HepG2 (cell line): ENCODE results near the gene EAF1. TPM values are rescaled to one million over a fixed set of nuclear protein-coding genes. Genes with fewer than 3 reads are reported as not detected.
A peak's percentile ranks its signal among the peaks of the same experiment; 100 is the strongest.

Source experiments
- DNMT3B ChIP-seq: conservative IDR thresholded peaks from 2 replicates; pipeline ENCODE4 v1.6.1; 2016; ENCODE audit warnings: missing biosample characterization, control low read depth
- ELF3 ChIP-seq: IDR thresholded peaks from 2 replicates; pipeline ENCODE4 v1.6.1; 2016; ENCODE audit warnings: missing genetic modification reagents, missing compliant biosample characterization
- FOXC1 ChIP-seq: sonication (generic); formaldehyde crosslinking; IDR thresholded peaks from 2 replicates; pipeline ENCODE4 v1.8.0; 2022; ENCODE audit warnings: mild to moderate bottlenecking, missing genetic modification reagents, borderline replicate concordance
- HNF4A ChIP-seq: sonication (generic); formaldehyde crosslinking; IDR thresholded peaks from 2 replicates; pipeline ENCODE4 v1.4.0; 2020; ENCODE audit warnings: missing genetic modification reagents
- PAXIP1 ChIP-seq: sonication (generic); formaldehyde crosslinking; conservative IDR thresholded peaks from 2 replicates; pipeline ENCODE4 v1.4.0; 2020; ENCODE audit warnings: mild to moderate bottlenecking, missing genetic modification reagents, moderate library complexity
- PHF21A ChIP-seq: sonication (generic); formaldehyde crosslinking; IDR thresholded peaks from 2 replicates; pipeline ENCODE4 v1.5.0; 2020; ENCODE audit warnings: mild to moderate bottlenecking, missing genetic modification reagents
- RBAK ChIP-seq: sonication (generic); formaldehyde crosslinking; IDR thresholded peaks from 2 replicates; pipeline ENCODE4 v1.5.1; 2020; ENCODE audit warnings: mild to moderate bottlenecking, missing genetic modification reagents
- REPIN1 ChIP-seq: sonication (generic); formaldehyde crosslinking; IDR thresholded peaks from 2 replicates; pipeline ENCODE4 v1.8.0; 2022; ENCODE audit warnings: missing genetic modification reagents, low read depth, mild to moderate bottlenecking, borderline replicate concordance
- SAP130 ChIP-seq: IDR thresholded peaks from 2 replicates; pipeline ENCODE4 v1.6.1; 2016; ENCODE audit warnings: low read depth
- ZFP41 ChIP-seq: sonication (generic); formaldehyde crosslinking; IDR thresholded peaks from 2 replicates; pipeline ENCODE4 v1.4.0; 2020; ENCODE audit warnings: mild to moderate bottlenecking, missing genetic modification reagents, borderline replicate concordance
- ZNF230 ChIP-seq: sonication (generic); formaldehyde crosslinking; IDR thresholded peaks from 2 replicates; pipeline ENCODE4 v1.4.0; 2020; ENCODE audit warnings: mild to moderate bottlenecking, missing genetic modification reagents
- ZNF354B ChIP-seq: sonication (generic); formaldehyde crosslinking; IDR thresholded peaks from 2 replicates; pipeline ENCODE4 v1.8.0; 2022; ENCODE audit warnings: mild to moderate bottlenecking, missing genetic modification reagents
- ZNF451 ChIP-seq: sonication (generic); formaldehyde crosslinking; IDR thresholded peaks from 2 replicates; pipeline ENCODE4 v1.5.0; 2020; ENCODE audit warnings: mild to moderate bottlenecking, missing genetic modification reagents
- ZNF512 ChIP-seq: sonication (generic); formaldehyde crosslinking; IDR thresholded peaks from 2 replicates; pipeline ENCODE4 v1.4.0; 2020; ENCODE audit warnings: mild to moderate bottlenecking, missing genetic modification reagents
- ZNF782 ChIP-seq: sonication (generic); formaldehyde crosslinking; IDR thresholded peaks from 2 replicates; pipeline ENCODE4 v1.4.0; 2020; ENCODE audit warnings: missing genetic modification reagents, mild to moderate bottlenecking, borderline replicate concordance
- polyA plus RNA-seq, 8 experiments: library from polyadenylated mRNA; depleted of rRNA in 3 of 8; stranded (reverse) in 7 of 8; unstranded in 1 of 8; fragments of >200 nt; fragmentation: Illumina TruSeq in 4 of 8; extraction: Trizol in 4 of 8; gene quantifications; 2 replicates each; pipeline versions ENCODE4 v1.2.1 to v1.2.3, GENCODE V29; 2011 to 2016; ENCODE audit warnings: low read depth in 4 of 8, missing spikeins in 1 of 8, mixed read lengths in 1 of 8; ENCODE audit not compliant: insufficient read depth in 1 of 8
- total RNA-seq, 5 experiments: library from RNA; depleted of rRNA; stranded (reverse); fragments of >200 nt; fragmentation: Illumina TruSeq; extraction: Trizol; gene quantifications; 2 replicates each; pipeline ENCODE4 v1.2.3, GENCODE V29; 2016; ENCODE audit warnings: low read depth in 1 of 5
- TF ChIP-seq, protein P1 (sequence below): sonication (generic); formaldehyde crosslinking; IDR thresholded peaks from 2 replicates; pipeline ENCODE4; 2020; ENCODE audit warnings: missing genetic modification reagents, mild to moderate bottlenecking, borderline replicate concordance
- TF ChIP-seq, protein P2 (sequence below), 2 experiments: IDR thresholded peaks; 2 replicates each; pipeline ENCODE4 v1.6.1; 2011 to 2012; ENCODE audit warnings: low read length in 2 of 2, borderline replicate concordance in 1 of 2, low read depth in 1 of 2, mild to moderate bottlenecking in 1 of 2, moderate library complexity in 1 of 2

EAF1 gene
- total and polyA plus RNA-seq, 2 of the 13 experiments (the other 11 are each of a cell fraction or from before 2014, with no cell fraction given): 8.1 to 30.0 TPM

- TF ChIP-seq ZNF512 (CRISPR knock-in tag) (no peak), ZNF451 (CRISPR knock-in tag) (0 out of 2 replicates have a peak, but pooled peaks have one; percentile 36), SAP130 (CRISPR knock-in tag) (peak; percentile 96), ELF3 (CRISPR knock-in tag) (peak; percentile 68), ZNF782 (CRISPR knock-in tag) (no peak), FOXC1 (peak; percentile 53; the same call in 1 of the 2 replicates), RBAK (CRISPR knock-in tag) (no peak), REPIN1 (CRISPR knock-in tag) (peak; percentile 48; the same call in 1 of the 2 replicates), DNMT3B (CRISPR knock-in tag) (0 out of 2 replicates have a peak, but pooled peaks have one; percentile 46), PHF21A (peak; percentile 64; the same call in 1 of the 2 replicates), ZNF354B (CRISPR knock-in tag) (peak; percentile 12; the same call in 1 of the 2 replicates), ZFP41 (CRISPR knock-in tag) (no peak), ZNF230 (CRISPR knock-in tag) (no peak), HNF4A (no peak), PAXIP1 (peak; percentile 7; the same call in 1 of the 2 replicates)
- TF ChIP-seq, protein P1, sequence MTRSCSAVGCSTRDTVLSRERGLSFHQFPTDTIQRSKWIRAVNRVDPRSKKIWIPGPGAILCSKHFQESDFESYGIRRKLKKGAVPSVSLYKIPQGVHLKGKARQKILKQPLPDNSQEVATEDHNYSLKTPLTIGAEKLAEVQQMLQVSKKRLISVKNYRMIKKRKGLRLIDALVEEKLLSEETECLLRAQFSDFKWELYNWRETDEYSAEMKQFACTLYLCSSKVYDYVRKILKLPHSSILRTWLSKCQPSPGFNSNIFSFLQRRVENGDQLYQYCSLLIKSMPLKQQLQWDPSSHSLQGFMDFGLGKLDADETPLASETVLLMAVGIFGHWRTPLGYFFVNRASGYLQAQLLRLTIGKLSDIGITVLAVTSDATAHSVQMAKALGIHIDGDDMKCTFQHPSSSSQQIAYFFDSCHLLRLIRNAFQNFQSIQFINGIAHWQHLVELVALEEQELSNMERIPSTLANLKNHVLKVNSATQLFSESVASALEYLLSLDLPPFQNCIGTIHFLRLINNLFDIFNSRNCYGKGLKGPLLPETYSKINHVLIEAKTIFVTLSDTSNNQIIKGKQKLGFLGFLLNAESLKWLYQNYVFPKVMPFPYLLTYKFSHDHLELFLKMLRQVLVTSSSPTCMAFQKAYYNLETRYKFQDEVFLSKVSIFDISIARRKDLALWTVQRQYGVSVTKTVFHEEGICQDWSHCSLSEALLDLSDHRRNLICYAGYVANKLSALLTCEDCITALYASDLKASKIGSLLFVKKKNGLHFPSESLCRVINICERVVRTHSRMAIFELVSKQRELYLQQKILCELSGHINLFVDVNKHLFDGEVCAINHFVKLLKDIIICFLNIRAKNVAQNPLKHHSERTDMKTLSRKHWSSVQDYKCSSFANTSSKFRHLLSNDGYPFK: peak; percentile 96
- TF ChIP-seq, protein P2, sequence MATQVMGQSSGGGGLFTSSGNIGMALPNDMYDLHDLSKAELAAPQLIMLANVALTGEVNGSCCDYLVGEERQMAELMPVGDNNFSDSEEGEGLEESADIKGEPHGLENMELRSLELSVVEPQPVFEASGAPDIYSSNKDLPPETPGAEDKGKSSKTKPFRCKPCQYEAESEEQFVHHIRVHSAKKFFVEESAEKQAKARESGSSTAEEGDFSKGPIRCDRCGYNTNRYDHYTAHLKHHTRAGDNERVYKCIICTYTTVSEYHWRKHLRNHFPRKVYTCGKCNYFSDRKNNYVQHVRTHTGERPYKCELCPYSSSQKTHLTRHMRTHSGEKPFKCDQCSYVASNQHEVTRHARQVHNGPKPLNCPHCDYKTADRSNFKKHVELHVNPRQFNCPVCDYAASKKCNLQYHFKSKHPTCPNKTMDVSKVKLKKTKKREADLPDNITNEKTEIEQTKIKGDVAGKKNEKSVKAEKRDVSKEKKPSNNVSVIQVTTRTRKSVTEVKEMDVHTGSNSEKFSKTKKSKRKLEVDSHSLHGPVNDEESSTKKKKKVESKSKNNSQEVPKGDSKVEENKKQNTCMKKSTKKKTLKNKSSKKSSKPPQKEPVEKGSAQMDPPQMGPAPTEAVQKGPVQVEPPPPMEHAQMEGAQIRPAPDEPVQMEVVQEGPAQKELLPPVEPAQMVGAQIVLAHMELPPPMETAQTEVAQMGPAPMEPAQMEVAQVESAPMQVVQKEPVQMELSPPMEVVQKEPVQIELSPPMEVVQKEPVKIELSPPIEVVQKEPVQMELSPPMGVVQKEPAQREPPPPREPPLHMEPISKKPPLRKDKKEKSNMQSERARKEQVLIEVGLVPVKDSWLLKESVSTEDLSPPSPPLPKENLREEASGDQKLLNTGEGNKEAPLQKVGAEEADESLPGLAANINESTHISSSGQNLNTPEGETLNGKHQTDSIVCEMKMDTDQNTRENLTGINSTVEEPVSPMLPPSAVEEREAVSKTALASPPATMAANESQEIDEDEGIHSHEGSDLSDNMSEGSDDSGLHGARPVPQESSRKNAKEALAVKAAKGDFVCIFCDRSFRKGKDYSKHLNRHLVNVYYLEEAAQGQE (IDR thresholded peaks at IDR 0.05; ENCODE audit: borderline replicate concordance in 1 of 2, low read depth in 1 of 2, low read length in 2 of 2): 0 out of 4 replicates have a peak, but pooled peaks of 1 of the 2 experiments have one; percentile 10
Measured at GRCh38 chr3:15427182-15427880, at the start of gene EAF1, which contains the start of gene METTL6 (continued).
